ENCODE measurements around the gene ACO2.
"Not testable (repeated sequence)": the region's sequence is repeated elsewhere in the genome, so short reads cannot be mapped to it uniquely, and the experiment has no call there.

The ACO2 gene

GRCh38 chr22:41468381-41469217, at the start of gene ACO2, which contains the start of gene PHF5A:
TSS of gene ACO2 (plus strand) at chr22:41469117. CDS start at chr22:41469147, 30 bp downstream.
TSS of gene PHF5A (minus strand) at chr22:41468692. CDS start at chr22:41468653, 39 bp downstream.
- peak; percentile 95 for DNase-seq (ENCODE audit: low spot score)

GRCh38 chr22:41425660-41426365, 43.1 kb upstream of the ACO2 start:
- no peak for DNase-seq (ENCODE audit: low spot score)

GRCh38 chr22:41429232-41429950, 39.5 kb upstream of the ACO2 start:
- no peak for DNase-seq (ENCODE audit: low spot score)

GRCh38 chr22:41429951-41430332, 39.0 kb upstream of the ACO2 start:
- no peak for DNase-seq (ENCODE audit: low spot score)

GRCh38 chr22:41431656-41432055, 37.3 kb upstream of the ACO2 start:
- no peak for DNase-seq (ENCODE audit: low spot score)

- not testable (repeated sequence) for DNase-seq (ENCODE audit: low spot score)
These were observed 35.4 kb upstream of the ACO2 start for GRCh38 chr22:41433480-41433879.

- not testable (repeated sequence) for DNase-seq (ENCODE audit: low spot score)
These were observed 34.4 kb upstream of the ACO2 start for GRCh38 chr22:41434361-41435003.

- DNase-seq (ENCODE audit: low spot score) = no peak
These were observed 33.4 kb upstream of the ACO2 start for GRCh38 chr22:41435560-41435959.

GRCh38 chr22:41436322-41437113, 32.4 kb upstream of the ACO2 start:
- no peak for DNase-seq (ENCODE audit: low spot score)

- no peak for DNase-seq (ENCODE audit: low spot score)
These were observed 31.7 kb upstream of the ACO2 start for GRCh38 chr22:41437198-41437597.

GRCh38 chr22:41440511-41440910, 28.4 kb upstream of the ACO2 start:
- DNase-seq (ENCODE audit: low spot score) = not testable (repeated sequence)

GRCh38 chr22:41442240-41442792, 26.6 kb upstream of the ACO2 start:
- no peak for DNase-seq (ENCODE audit: low spot score)

GRCh38 chr22:41444360-41445128, 24.4 kb upstream of the ACO2 start:
- peak; percentile 66 for DNase-seq (ENCODE audit: low spot score)

- no peak for DNase-seq (ENCODE audit: low spot score)
These were observed 23.5 kb upstream of the ACO2 start for GRCh38 chr22:41445129-41446056.

GRCh38 chr22:41446057-41446501, 22.8 kb upstream of the ACO2 start:
- DNase-seq (ENCODE audit: low spot score) = no peak

- peak; percentile 86 for DNase-seq (ENCODE audit: low spot score)
These were observed 22.1 kb upstream of the ACO2 start, which contains the start of gene TOB2 for GRCh38 chr22:41446639-41447434. TSS of gene TOB2 (minus strand) at chr22:41446801. CDS start at chr22:41437345, 9,456 bp downstream.

- DNase-seq (ENCODE audit: low spot score) = peak; percentile 52
These were observed 21.3 kb upstream of the ACO2 start for GRCh38 chr22:41447435-41448188.
